GM18499 (cell line): ENCODE measurements around the gene SIM2.

ENCODE experiments used
- ATAC-seq: cut with Tn5 transposase; IDR thresholded peaks from one replicate; pipeline ENCODE4 v1.9.1; 2021; ENCODE audit warnings: moderate number of reproducible peaks; ENCODE audit not compliant: insufficient read depth, unreplicated experiment

The SIM2 gene

GRCh38 chr21:36790616-36791015 lies 91.7 kb downstream of the SIM2 start:
- no peak for ATAC-seq

- ATAC-seq = no peak
These were observed 92.3 kb downstream of the SIM2 start for GRCh38 chr21:36791180-36791579.

DNA sequence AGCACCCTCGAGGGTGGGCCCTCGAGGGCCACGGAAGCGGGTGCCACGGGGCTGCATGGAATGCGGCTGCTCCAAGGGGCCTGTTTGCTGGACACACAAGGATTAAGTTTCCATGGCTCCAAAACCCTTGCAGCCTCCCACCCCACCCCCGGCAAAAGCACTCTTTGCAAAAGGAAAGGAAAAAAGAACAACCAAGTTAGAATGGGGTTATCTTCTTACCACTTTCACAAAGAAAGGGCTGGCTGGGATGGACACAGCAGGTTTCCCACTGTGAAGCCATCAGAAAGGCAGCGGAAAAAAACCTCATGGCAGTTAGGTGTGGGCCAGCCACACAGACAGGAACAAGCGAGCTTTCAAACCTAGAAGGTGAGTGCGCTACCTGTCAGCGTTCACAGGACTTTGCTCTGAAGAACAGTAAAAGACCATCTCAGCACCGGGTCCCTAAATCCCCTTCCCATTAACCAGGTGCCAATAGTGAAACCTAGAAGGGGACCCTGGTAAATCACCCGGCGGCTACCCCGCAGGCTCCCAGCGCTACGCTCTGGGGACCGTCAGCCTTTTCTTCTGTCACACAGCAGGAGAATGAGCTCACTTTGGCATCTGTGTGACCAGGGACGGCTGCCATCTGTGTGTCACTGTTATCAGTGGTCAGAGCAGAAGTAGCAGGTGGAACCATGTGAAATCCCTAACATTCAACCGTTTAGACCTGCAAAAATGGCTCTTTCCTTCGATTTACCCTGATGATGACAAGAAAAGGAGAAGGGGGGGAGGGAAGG lies 93.0 kb downstream of the SIM2 start:
- no peak for ATAC-seq

GRCh38 chr21:36792505-36792967 lies 93.6 kb downstream of the SIM2 start:
- no peak for ATAC-seq

DNA sequence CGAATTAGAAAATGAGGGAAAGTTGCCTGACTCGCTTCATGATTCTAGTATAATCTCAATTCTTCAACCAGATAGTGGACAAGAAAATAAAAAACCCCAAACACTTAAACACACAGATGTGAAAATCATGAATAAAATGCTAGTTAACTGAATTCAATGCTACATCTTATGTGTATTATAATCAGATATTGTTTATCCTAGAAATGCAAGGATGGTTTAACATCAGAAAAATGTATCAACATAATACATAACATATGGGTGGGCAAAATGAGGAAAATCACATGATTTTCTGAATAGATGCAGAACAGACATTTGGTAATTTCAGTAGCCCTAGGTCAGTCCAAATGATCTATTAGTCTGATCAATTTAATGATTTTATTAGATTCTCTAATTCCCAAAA lies 97.2 kb downstream of the SIM2 start:
- no peak for ATAC-seq

- no peak for ATAC-seq
These were observed 99.6 kb downstream of the SIM2 start for GRCh38 chr21:36798491-36798890.
